IMR-90 (cell line): ENCODE results near the gene MYO10.

ENCODE experiments used
- BHLHE40 ChIP-seq: fragments of 150-350 bp; IDR thresholded peaks from 2 replicates; pipeline ENCODE4 v1.6.1; 2016; ENCODE audit warnings: mild to moderate bottlenecking, low read depth, low read length
- CEBPB ChIP-seq: IDR thresholded peaks from 2 replicates; pipeline ENCODE4 v1.6.1; 2012; ENCODE audit warnings: low read depth, low read length, improper control_type of control experiment
- CHD1 ChIP-seq: IDR thresholded peaks from 2 replicates; pipeline ENCODE4 v1.6.1; 2012; ENCODE audit warnings: low read depth, low read length, improper control_type of control experiment
- MAFK ChIP-seq: IDR thresholded peaks from 2 replicates; pipeline ENCODE4 v1.6.1; 2012; ENCODE audit warnings: low read depth, low read length, improper control_type of control experiment
- MXI1 ChIP-seq: IDR thresholded peaks from 2 replicates; pipeline ENCODE4 v1.6.1; 2012; ENCODE audit warnings: low read depth, mild to moderate bottlenecking, low read length, moderate library complexity, borderline replicate concordance
- POLR2A ChIP-seq: IDR thresholded peaks from 2 replicates; pipeline ENCODE4 v1.6.1; 2012; ENCODE audit warnings: mild to moderate bottlenecking, low read depth, low read length
- RAD21 ChIP-seq: IDR thresholded peaks from 2 replicates; pipeline ENCODE4 v1.6.1; 2012; ENCODE audit warnings: low read length, improper control_type of control experiment
- RFX5 ChIP-seq: IDR thresholded peaks from 2 replicates; pipeline ENCODE4 v1.8.0; 2012; ENCODE audit warnings: low read depth, mild to moderate bottlenecking, low read length, moderate library complexity
- SMC3 ChIP-seq: fragments of 150-350 bp; IDR thresholded peaks from 2 replicates; pipeline ENCODE4 v1.6.1; 2016; ENCODE audit warnings: low read depth, mild to moderate bottlenecking, antibody characterized with exemption, low read length, moderate library complexity
- TF ChIP-seq, protein P1 (sequence below): conservative IDR thresholded peaks from 2 replicates; pipeline ENCODE4 v1.5.1; 2012; ENCODE audit warnings: mild to moderate bottlenecking, low read depth, low read length, improper control_type of control experiment
- TF ChIP-seq, protein P2 (sequence below): fragments of 150-350 bp; IDR thresholded peaks from 2 replicates; pipeline ENCODE4 v1.6.1; 2016; ENCODE audit warnings: low read depth, mild to moderate bottlenecking, low read length, moderate library complexity, borderline replicate concordance
- TF ChIP-seq, protein P3 (sequence below): fragments of 150-350 bp; IDR thresholded peaks from 2 replicates; pipeline ENCODE4 v1.6.1; 2017; ENCODE audit warnings: mild to moderate bottlenecking, antibody characterized with exemption, low read length, low read depth

DNA sequence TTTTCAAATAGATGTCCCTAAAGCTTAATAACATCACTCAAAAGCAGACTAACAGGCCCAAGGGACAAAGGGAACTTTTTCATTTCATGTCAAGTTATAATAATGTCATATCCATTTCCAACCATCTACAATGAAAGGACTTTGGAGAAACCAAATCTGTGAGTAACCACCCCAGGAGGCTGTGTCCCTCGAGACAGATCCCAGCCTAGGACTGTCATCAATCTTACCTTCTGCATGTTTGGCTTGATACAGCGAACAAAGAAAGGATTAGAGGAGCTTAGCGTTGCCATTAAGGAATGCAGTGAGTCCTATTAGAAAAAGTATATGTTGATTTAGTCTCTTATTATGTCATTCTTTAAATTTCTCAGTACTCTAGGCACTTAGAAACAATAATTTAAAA, 181.5 kb downstream of the MYO10 start:
- no peak for TF ChIP-seq SMC3
- TF ChIP-seq, protein P1, sequence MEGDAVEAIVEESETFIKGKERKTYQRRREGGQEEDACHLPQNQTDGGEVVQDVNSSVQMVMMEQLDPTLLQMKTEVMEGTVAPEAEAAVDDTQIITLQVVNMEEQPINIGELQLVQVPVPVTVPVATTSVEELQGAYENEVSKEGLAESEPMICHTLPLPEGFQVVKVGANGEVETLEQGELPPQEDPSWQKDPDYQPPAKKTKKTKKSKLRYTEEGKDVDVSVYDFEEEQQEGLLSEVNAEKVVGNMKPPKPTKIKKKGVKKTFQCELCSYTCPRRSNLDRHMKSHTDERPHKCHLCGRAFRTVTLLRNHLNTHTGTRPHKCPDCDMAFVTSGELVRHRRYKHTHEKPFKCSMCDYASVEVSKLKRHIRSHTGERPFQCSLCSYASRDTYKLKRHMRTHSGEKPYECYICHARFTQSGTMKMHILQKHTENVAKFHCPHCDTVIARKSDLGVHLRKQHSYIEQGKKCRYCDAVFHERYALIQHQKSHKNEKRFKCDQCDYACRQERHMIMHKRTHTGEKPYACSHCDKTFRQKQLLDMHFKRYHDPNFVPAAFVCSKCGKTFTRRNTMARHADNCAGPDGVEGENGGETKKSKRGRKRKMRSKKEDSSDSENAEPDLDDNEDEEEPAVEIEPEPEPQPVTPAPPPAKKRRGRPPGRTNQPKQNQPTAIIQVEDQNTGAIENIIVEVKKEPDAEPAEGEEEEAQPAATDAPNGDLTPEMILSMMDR: no peak
- no peak for TF ChIP-seq CHD1
- TF ChIP-seq RFX5: no peak
- no peak for TF ChIP-seq POLR2A
- TF ChIP-seq MAFK: no peak
- no peak for TF ChIP-seq MXI1
- no peak for TF ChIP-seq RAD21
- TF ChIP-seq CEBPB: no peak
- TF ChIP-seq, protein P2, sequence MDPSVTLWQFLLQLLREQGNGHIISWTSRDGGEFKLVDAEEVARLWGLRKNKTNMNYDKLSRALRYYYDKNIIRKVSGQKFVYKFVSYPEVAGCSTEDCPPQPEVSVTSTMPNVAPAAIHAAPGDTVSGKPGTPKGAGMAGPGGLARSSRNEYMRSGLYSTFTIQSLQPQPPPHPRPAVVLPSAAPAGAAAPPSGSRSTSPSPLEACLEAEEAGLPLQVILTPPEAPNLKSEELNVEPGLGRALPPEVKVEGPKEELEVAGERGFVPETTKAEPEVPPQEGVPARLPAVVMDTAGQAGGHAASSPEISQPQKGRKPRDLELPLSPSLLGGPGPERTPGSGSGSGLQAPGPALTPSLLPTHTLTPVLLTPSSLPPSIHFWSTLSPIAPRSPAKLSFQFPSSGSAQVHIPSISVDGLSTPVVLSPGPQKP: no peak
- no peak for TF ChIP-seq BHLHE40
- TF ChIP-seq, protein P3, sequence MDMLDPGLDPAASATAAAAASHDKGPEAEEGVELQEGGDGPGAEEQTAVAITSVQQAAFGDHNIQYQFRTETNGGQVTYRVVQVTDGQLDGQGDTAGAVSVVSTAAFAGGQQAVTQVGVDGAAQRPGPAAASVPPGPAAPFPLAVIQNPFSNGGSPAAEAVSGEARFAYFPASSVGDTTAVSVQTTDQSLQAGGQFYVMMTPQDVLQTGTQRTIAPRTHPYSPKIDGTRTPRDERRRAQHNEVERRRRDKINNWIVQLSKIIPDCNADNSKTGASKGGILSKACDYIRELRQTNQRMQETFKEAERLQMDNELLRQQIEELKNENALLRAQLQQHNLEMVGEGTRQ: no peak
